Kidney capillary endothelial cell (primary cell): ENCODE results near the gene PPARA.

Experiments used
- DNase-seq: peaks from one replicate; pipeline ENCODE4 v3.0.0-alpha.2; 2018; ENCODE audit warnings: low spot score

PPARA gene

GRCh38 chr22:46150034-46150654 is at the start of gene PPARA:
PPARA (plus strand) TSS chr22:46150526; CDS start chr22:46198384, 47,858 bp downstream.
- peak; percentile 21 for DNase-seq

DNA sequence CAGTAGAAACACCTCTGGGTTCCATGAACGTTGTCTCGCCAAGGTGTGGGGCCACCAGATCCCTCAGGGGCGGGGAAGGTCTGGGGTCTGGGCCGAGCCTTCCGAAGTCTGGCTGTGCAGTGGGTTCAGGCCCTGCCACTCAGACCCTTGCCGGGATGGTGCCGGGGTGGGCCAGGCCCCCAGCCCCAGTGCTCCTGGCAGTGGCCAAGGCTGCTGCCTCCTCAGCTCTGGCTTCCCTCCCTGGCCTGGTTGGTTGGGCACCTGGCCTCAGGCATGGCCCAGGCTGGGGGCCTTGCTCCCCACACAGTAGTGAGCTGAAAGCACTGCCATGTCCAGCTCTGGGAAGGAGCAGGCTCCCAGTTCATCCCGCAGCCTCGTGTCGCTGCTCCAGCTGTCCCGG is 48.2 kb upstream of the PPARA start:
- no peak for DNase-seq

DNA sequence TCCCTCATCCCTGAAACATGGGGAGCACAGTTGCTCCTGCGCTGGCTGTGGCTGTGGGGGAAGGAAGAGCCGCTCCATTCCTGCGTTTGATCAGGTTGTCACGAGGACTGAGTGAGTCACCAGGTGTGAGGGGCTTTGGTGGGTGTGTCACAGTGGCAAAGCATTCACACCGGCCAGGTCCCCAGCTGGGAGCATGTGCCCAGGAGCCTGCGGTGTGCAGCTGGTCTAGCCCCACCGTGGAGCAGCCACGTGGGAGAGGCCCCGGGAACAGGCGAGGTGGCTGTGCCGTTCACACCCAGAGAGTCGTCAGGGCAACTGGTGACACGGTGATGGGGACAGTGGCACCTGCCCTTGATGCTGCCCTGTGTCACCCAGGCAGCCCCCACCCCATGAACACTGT is 47.6 kb upstream of the PPARA start:
- DNase-seq, result no peak

DNA sequence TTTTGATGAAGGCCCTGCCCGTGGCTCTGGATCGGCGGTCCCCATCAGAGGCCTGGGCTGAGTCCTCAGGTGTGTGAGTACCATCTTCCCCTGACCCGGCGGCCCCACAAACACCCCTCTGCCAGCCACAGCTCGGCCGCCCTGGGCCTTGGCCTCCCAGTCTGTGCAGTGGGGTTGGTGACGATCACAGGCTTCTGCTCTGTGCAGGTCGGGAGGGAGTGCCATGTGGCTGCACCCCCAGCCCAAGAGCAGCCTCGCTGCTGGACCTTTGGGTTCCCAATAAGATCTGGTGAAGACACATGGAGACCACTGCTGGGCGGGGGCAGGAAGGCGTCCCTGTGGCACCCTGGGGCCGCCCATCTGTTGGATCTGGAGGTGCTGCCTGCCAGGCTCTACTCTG is 47.1 kb upstream of the PPARA start:
- no peak for DNase-seq

- DNase-seq, result no peak
Measured at GRCh38 chr22:46103664-46104063, 46.7 kb upstream of the PPARA start.

- no peak for DNase-seq
Measured at GRCh38 chr22:46104170-46104880, 46.0 kb upstream of the PPARA start.

- no peak for DNase-seq
Measured at GRCh38 chr22:46104881-46105493, 45.3 kb upstream of the PPARA start.

DNA sequence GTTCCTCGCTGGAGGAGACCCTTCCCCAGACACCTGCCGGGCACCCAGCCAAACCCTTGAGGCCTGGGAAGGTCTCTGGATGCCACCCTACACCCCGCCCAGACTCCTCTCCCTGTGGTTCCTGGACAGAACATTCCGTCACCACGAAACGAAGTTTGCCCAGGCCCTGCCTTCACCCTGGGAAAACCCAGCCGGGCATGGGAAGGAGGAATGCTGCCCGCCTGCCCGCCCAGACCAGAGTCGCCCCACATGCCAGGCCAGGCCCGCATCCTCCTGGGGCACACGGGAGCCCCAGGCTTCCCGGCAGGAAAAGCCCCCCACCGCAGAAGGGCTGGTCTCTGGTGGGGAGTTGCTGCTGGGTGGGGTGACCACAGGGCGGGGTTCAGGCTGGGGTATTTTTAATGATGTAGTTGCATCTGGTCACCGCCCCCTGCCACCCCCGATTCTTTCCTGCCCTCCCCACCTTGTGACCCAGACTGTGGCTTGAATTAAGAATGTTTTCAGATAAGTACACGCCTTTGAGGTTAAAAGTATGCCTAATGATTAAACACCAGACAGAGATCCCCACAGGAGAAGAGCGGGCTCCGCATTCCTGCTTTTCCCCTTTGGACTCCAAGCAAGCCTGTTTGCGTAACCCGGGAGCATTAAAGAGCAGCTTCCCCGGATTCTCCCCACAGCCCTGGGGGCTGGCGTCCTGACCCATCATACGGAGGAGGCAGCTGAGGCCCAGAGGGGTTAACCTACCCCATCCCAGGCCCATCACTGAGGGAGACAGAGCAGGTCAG is 44.6 kb upstream of the PPARA start:
- DNase-seq, result no peak

GRCh38 chr22:46106279-46107022 is 43.9 kb upstream of the PPARA start:
- no peak for DNase-seq

GRCh38 chr22:46107089-46107664 is 43.1 kb upstream of the PPARA start:
- DNase-seq, result no peak

- no peak for DNase-seq
Measured at GRCh38 chr22:46107753-46108563, 42.4 kb upstream of the PPARA start.

DNA sequence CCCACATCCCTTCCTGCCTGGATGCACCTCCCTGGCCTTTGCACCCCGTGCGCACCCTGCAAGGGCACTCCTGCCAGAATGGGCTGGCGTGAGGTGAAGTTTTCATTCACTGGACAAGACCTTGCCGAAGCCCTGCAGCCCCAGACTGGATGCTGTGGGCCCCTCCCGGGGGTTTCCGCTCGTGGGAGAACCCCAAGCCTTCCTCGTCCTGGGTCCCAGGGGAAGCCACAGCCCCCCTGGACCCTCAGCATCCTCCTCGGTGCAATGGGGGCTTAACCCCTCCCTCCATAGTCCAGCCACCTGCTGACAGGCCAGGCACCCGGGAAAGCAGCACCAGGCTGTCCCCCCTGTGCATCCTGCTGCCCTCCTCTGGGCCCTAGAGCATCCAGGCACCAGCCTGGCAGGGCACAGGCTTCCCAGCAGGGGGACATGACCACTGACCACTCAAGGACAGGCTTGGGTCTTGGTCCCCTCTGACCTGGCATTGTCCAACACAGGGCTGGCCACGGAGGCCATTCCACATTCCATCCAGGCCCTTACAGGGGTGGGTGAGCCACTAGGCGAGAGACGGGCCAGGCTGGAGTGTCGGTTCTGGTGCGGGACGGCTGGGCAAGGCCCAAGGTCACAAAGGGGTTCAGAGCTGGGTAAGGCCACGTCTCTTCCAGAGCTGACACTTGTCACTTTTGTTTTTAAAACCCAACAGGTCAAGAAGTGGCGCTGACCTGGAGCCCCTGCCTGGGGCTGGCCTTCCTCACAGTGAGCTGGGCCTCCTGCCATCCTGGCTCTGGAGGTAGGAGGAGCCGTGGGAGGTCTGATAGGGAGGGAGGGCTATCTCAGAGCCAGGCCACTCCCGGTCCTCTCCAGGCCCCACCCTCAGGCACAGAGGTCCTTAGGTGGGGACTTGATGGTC is 41.5 kb upstream of the PPARA start:
- no peak for DNase-seq

DNA sequence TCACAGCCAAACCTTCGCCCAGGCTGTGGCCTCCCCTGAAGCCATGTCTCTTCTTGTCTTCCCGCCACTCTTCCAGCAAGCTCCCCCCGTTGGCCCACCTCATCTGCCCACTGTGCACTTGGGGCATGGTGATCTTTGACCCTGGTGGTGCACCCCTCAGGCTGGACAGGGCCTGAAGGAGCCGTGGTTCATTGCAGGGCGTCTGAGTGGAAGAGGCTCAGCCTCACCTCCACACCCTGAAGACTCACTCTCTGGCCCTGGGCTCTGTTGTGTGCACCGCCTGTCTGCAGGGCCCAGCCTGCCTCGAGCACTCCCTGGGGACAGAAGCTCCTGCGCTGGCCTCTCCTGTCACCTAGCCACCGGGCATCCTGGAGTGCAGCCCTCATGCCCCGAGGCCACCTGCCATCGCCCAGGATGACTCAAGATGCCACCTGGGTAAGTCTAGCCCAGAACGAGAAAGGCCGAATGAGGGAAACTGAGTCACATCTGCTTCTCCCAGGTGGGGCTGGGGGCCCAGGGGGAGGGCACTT is 40.8 kb upstream of the PPARA start:
- no peak for DNase-seq

DNA sequence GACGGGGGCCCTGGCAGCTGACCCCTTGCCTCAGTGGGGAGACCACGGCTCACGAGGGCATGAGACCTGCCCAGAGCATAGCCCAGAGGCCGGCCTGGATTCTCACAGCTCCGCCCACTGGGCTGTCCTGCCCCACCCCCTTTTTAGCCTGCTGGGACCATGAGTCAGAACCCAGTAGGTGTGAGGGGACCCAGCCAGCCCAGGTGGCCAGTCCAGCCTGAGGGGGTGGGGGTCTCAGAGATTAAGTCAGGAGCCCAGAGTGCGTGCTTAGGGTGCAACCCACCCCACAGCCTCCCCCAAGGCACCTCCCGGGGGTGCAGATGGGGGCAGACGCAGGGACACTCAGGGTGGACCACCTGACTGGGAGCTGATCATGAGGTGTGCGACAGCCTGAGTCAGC is 40.1 kb upstream of the PPARA start:
- DNase-seq, result no peak

DNA sequence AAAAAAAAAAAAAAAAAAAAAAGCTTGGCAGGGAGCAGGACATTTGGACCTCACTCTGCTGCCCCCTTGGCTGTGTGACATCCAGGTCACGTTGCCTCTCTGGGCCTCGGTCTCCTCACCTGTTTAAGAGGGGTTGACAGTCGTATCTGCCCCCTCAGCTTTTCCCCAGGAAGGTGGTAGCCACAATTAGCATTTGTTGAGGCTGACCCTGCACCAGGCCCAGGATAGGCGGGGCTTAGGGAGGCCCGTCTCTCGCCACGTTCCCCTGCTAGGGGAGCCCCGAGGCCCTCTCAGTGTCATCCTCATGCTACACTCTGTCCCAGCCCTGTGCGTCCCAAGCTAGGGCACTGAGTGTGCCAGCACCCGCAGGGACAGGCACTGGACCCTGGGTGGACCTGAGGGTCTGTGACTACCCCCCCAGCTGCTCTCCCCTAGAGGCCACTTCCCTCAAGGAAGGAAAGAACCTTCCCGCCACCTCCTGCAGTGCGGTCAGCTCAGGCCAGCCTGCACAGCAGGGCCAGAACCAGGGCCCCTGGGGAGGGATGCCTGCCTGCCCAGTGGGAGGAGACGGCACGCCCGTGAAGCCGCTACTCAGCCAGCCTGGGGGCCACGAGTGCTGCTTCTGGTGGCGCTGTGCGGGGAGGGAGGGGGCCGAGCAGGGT is 38.5 kb upstream of the PPARA start:
- no peak for DNase-seq

DNA sequence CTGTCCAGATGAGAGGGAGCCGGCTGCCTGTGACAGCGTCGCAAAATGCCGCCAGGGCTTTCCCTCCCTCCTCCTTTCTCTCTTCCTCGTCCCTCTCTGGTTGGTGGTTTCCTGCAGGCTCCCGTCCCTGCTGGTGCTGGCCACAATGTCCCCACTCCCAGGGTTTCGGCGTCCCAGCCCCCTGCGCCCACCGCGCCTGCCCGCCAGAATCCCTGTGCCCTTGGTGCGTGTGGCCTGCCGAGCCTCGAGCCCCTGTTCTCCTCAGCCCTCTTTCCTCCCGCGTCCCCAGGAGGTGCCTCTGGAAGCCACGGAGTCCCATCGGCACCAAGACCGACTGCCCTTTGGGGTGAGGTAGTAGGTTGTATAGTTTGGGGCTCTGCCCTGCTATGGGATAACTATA is 37.9 kb upstream of the PPARA start:
- no peak for DNase-seq

DNA sequence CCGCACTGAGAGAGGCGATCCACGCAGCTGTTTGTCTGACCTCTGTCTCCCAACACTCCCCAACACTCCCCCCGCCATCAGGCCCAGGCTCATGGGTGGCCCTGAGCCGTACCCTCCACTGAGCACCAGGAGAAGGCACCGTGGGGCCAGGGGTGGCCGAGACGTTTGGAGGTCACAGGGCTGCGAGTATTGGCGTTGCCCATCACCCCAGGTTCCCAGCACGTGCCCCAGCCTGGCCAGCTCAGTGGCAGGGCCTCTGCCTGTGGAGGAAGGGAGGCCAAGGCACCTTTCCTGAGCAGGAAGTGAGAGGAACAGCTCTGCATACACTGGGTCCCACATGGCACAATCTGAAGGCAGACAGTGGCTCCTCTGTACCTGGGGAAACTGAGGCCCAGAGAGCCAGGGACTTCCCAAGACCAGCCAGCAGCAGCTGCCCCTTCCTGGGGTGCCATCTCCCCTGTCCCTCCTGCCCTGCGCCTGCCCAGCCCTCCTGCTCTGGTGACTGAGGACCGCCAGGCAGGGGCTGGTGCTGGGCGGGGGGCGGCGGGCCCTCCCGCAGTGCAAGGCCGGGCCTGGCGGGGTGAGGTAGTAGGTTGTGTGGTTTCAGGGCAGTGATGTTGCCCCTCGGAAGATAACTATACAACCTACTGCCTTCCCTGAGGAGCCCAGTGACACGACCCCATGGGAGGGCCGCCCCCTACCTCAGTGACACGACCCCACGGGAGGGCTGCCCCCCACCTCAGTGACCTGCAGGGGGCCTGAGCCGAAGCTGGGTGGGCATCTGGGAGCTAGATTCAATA is 37.0 kb upstream of the PPARA start:
- DNase-seq, result no peak

GRCh38 chr22:46113910-46114517 is 36.3 kb upstream of the PPARA start:
- no peak for DNase-seq
